HG03442 (cell line): ENCODE data around the gene ZFP92.
"Not testable (repeated sequence)": the region's sequence is repeated elsewhere in the genome, so short reads cannot be mapped to it uniquely, and the experiment has no call there.

Experiments
- ATAC-seq: cut with Tn5 transposase; IDR thresholded peaks from one replicate; pipeline ENCODE4 v1.9.1; 2021; ENCODE audit warnings: mild to moderate bottlenecking, moderate library complexity; ENCODE audit not compliant: unreplicated experiment

The ZFP92 gene

GRCh38 chrX:153386097-153386496, 25.2 kb upstream of the ZFP92 start:
- no peak for ATAC-seq

- no peak for ATAC-seq
Observed at GRCh38 chrX:153387345-153387744, 23.9 kb upstream of the ZFP92 start.

DNA sequence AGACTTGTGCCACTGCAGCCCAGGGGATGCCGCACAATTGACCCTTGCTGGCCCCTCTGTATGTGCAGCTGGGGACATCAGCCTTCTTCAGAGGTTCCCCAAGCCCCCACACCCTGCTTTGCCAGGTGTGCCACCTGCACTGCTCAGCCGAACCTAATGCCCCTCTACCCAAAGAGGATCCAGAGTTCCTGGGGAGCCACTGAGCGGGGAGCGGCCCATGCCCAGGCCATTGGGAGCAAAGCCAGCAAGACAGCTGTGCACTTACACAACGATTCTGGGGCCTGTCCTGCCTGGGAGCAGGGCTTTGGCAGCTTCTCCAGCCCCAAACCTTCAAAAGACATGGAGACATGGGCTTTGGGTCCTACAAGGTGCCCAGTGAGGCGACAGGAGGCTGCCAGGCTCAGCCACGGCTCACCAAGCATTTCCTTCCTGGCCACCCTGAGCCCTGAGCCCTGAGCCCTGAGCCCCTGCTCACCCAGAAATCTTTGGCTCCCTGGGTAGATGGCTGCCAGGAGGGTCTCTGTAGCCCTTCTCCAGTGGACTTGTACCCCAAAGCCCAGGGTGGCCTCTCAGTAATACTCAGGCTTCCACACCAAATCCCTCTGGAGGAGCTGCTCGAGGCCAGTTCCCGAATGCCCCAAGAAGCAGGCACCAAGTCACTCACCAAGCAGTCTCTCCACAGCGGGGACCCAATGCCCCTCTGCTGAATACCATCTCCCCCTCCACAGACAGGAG, 23.1 kb upstream of the ZFP92 start:
- no peak for ATAC-seq

GRCh38 chrX:153388722-153389459, 22.4 kb upstream of the ZFP92 start:
- no peak for ATAC-seq

GRCh38 chrX:153389460-153389768, 21.9 kb upstream of the ZFP92 start:
- not testable (repeated sequence) for ATAC-seq

DNA sequence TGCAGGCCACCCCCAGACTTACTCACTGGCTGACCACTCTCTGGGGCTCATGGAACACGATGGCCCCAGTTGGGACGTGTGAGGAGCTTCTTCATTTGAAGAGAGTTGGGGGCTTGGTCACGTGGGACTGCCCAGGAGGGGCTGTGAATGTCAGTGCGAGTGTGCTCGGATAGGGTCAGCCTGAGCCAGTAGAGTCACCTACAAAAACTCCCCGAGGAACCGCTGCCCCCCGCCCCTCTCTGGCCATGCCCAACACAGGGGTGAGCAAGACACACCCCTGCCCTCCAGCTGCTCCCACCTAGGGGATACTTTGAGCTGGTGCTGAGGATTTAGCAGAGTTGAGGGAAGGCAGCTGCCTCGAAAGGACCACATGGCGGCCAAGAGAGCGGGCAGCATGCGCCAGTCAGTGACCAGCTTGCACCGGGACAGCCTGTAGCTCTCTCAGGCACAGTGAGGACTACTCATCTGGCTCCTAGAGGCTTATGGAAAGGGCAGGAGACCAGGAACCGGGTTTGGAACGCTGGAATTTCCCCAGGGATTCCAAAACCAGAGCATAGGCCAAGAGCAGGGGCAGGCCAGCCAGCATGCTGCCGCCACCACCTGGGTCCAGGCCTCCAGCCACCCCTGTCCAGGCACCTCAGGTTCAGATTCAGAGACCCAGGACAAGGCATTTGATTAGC, 18.5 kb upstream of the ZFP92 start:
- ATAC-seq = no peak

- ATAC-seq = no peak
Observed at GRCh38 chrX:153394612-153395011, 16.7 kb upstream of the ZFP92 start.

GRCh38 chrX:153395613-153396319, 15.5 kb upstream of the ZFP92 start:
- no peak for ATAC-seq

GRCh38 chrX:153396320-153397195, 14.7 kb upstream of the ZFP92 start:
- ATAC-seq = no peak

DNA sequence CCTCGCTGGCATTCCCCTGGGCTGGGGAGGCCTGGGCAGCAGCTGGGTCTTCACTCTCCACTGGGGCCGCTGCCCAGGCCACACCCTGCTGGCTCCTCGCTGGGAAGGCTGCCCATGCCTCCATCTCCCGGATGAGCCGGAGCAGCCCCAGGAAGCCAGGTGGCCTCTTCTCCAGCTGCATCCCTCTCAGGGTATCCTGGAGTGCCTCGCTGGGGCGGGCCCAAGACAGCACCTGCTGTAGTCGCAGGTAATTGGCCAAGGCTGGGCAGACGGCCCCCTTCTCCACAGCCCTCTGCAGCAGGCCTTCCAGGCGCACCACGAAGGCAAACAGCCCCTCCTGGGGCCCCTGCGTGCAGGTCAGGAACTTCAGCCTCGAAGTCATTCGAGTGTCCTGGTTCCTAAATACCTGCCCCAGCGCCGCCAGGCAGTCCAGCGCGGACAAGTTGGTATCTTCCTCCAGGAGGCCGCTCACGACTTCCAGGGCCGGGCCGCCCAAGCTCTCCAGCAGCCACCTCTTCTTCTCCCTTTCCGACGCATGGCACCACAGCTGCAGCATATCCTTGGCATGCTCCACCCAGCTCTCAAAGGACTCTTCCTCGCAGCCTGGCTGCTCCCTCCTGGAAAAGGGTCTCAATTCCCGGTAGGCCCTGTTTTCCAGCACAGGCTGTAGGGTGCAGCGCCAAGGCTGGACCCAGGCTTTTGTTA, 13.9 kb upstream of the ZFP92 start:
- no peak for ATAC-seq

GRCh38 chrX:153398275-153398960, 12.9 kb upstream of the ZFP92 start:
- no peak for ATAC-seq

DNA sequence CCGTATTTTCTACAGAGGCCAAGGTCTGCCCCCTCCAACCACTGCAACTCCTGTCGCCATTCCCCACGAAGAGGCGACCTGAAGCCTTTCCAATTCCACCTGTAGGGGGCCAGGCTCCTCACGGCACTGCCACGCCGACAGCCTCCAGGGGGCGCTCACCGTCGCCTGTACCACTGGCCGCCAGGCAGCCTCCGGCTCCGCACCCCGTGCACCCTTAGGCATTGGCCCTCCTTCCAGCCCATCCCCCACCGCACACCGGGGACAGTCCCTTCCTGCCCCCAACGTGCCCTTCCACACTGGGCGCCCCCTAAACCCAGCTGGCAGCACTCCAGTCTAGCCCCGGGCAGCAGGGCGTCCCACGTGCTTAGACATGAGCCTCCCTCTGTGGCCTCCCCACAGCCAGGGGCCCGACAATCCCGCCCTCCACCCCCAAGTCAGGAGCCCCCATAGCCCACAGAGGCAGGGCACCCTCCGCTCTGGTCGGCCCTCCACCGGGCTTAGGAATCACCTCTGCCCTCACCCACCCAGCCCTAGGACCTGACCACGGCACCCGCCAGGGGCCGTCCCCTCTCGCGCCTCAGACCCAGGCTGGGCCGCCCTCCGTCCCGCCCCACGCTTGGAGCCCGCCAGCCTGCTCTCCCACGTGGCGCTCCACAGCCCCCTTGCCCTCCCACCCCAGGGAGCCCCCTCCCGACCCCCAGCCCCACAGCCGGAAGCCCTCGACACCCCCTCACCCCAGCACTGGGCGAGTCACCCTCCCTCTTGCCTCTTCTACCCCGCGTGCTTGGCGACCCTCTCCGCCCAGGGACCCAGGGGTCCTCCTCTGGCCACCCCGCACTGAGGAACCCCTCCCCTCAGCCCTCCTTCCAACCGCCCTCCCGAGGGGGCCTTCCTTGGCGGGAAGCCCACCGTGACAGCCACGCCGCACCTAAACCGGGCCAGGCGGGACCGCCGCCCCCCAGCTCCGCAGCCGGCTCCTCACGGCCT, 10.8 kb upstream of the ZFP92 start:
- peak; percentile 46 for ATAC-seq

GRCh38 chrX:153401133-153401764, 10.0 kb upstream of the ZFP92 start, which contains the start of gene PNMA6E:
Gene PNMA6E, minus strand, starts transcription at chrX:153401350. Its CDS starts 2,501 bp downstream, at chrX:153398849.
- no peak for ATAC-seq

GRCh38 chrX:153404333-153404732, 6.9 kb upstream of the ZFP92 start:
- not testable (repeated sequence) for ATAC-seq

GRCh38 chrX:153405426-153405825, 5.8 kb upstream of the ZFP92 start:
- ATAC-seq = no peak

- ATAC-seq = no peak
Observed at GRCh38 chrX:153406011-153406410, 5.3 kb upstream of the ZFP92 start.

- ATAC-seq = no peak
Observed at GRCh38 chrX:153406903-153407302, 4.4 kb upstream of the ZFP92 start.
